Measurements from ENCODE around the gene GJB4.
A peak's percentile ranks its signal among the peaks of the same experiment; 100 is the strongest.

The GJB4 gene

DNA sequence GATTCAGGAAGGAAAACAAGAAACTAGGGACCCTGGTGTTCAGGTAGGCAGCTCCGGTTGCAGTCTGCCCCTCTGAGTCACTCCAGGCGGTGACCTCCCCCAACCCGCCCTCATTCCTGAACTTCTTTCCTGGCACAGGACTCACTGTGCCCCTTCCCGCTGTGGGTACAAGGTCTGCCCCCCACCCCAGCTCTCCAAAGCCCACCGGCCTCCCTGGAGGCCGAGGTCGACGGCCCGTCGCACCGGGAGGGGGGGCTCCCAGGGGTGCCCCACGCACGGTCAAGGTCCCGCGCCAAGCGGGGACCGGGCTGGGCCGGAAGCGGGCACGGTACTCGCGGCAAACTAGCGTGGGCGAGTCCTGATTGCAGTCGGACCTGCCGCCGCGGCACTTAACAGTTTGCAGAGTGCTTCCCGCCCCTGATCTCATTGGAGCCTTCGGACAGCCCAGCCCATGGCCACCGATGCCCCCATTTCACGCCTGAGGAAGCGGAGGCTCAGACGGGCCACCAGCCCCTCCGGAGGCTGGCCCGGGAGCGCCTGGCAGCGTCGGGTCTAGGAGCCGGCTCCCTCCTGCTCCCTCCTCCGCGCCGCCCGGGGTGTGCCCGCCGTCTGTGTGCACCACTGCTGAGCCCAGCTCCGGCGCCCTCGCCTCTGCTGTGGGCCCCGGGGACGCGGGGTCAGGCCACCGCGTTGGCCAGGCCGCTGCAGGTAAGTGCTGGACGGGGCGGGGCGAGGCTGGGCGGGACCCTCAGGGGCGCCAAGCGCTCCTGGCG is 21.7 kb downstream of the GJB4 start, which contains the start of gene GJB3:
TSS of gene GJB3 (plus strand) at position 144 of the 773 bp plus-strand sequence. CDS start 3,549 bp downstream, outside the sequence.
- no peak within 1 kb of the TSS for H3K4me3 ChIP-seq (replicated peaks; ENCODE audit: insufficient read depth, low read length)
- H3K27me3 ChIP-seq (ENCODE audit: insufficient read depth, poor library complexity, severe bottlenecking): peaks cover 22% of the 10 kb centered on the region
- no peak within 1 kb of the TSS for H3K27ac ChIP-seq (replicated peaks)
- TF ChIP-seq POLR2AphosphoS5 (IDR thresholded peaks at IDR 0.05; ENCODE audit: low read depth): no peak
- TF ChIP-seq, protein P1, sequence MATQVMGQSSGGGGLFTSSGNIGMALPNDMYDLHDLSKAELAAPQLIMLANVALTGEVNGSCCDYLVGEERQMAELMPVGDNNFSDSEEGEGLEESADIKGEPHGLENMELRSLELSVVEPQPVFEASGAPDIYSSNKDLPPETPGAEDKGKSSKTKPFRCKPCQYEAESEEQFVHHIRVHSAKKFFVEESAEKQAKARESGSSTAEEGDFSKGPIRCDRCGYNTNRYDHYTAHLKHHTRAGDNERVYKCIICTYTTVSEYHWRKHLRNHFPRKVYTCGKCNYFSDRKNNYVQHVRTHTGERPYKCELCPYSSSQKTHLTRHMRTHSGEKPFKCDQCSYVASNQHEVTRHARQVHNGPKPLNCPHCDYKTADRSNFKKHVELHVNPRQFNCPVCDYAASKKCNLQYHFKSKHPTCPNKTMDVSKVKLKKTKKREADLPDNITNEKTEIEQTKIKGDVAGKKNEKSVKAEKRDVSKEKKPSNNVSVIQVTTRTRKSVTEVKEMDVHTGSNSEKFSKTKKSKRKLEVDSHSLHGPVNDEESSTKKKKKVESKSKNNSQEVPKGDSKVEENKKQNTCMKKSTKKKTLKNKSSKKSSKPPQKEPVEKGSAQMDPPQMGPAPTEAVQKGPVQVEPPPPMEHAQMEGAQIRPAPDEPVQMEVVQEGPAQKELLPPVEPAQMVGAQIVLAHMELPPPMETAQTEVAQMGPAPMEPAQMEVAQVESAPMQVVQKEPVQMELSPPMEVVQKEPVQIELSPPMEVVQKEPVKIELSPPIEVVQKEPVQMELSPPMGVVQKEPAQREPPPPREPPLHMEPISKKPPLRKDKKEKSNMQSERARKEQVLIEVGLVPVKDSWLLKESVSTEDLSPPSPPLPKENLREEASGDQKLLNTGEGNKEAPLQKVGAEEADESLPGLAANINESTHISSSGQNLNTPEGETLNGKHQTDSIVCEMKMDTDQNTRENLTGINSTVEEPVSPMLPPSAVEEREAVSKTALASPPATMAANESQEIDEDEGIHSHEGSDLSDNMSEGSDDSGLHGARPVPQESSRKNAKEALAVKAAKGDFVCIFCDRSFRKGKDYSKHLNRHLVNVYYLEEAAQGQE (IDR thresholded peaks at IDR 0.05; ENCODE audit: insufficient replicate concordance, low read depth): no peak
- TF ChIP-seq GABPA (IDR thresholded peaks at IDR 0.05; ENCODE audit: low read depth): no peak
- TF ChIP-seq, protein P2, sequence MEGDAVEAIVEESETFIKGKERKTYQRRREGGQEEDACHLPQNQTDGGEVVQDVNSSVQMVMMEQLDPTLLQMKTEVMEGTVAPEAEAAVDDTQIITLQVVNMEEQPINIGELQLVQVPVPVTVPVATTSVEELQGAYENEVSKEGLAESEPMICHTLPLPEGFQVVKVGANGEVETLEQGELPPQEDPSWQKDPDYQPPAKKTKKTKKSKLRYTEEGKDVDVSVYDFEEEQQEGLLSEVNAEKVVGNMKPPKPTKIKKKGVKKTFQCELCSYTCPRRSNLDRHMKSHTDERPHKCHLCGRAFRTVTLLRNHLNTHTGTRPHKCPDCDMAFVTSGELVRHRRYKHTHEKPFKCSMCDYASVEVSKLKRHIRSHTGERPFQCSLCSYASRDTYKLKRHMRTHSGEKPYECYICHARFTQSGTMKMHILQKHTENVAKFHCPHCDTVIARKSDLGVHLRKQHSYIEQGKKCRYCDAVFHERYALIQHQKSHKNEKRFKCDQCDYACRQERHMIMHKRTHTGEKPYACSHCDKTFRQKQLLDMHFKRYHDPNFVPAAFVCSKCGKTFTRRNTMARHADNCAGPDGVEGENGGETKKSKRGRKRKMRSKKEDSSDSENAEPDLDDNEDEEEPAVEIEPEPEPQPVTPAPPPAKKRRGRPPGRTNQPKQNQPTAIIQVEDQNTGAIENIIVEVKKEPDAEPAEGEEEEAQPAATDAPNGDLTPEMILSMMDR (IDR thresholded peaks at IDR 0.05; ENCODE audit: insufficient read depth, low read length): no peak
- TF ChIP-seq SPI1 (IDR thresholded peaks at IDR 0.05; ENCODE audit: borderline replicate concordance, low read depth): no peak
- no peak for DNase-seq (ENCODE audit: low read depth in 1 of 2, low spot score in 1 of 2)

DNA sequence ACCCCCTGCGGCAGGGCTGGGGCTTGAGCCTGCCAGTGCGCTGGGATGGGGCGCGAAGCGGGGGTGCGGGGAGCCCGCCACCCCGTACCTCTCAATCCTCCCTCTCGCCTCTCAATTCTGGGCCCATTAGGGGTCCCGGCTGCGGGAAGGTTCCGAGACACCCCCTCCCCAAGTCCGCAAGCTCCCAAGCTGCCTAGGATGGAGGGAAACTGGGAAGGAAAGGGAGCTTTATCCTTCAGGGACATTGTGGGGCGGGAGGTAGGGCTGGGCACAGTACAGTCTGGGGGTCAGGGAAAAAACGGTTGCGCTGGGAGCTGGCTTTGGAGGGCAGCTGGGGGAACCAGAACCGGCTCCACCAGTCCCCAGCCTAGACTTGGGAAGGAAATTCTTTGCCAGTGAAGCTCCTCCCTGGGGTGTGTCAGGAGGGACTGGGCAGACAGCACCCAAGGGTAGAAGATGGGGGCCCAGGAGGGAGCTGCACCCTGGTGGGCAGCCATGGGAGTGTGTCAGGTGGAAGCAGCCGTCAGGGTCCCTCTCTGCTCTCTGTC is 22.4 kb downstream of the GJB4 start:
- Histone ChIP-seq H3K27me3 (ENCODE audit: insufficient read depth, poor library complexity, severe bottlenecking) (peaks cover 22% of the 10 kb centered on the region), H3K4me3 (replicated peaks; ENCODE audit: insufficient read depth, low read length) (no peak overlapping the region), H3K27ac (replicated peaks) (no peak overlapping the region)
- TF ChIP-seq, protein P2 (IDR thresholded peaks at IDR 0.05; ENCODE audit: insufficient read depth, low read length): no peak
- no peak for TF ChIP-seq SPI1 (IDR thresholded peaks at IDR 0.05; ENCODE audit: borderline replicate concordance, low read depth)
- no peak for TF ChIP-seq POLR2AphosphoS5 (IDR thresholded peaks at IDR 0.05; ENCODE audit: low read depth)
- TF ChIP-seq, protein P1 (IDR thresholded peaks at IDR 0.05; ENCODE audit: insufficient replicate concordance, low read depth): no peak
- no peak for TF ChIP-seq GABPA (IDR thresholded peaks at IDR 0.05; ENCODE audit: low read depth)
- no peak for DNase-seq (ENCODE audit: low read depth in 1 of 2, low spot score in 1 of 2)

DNA sequence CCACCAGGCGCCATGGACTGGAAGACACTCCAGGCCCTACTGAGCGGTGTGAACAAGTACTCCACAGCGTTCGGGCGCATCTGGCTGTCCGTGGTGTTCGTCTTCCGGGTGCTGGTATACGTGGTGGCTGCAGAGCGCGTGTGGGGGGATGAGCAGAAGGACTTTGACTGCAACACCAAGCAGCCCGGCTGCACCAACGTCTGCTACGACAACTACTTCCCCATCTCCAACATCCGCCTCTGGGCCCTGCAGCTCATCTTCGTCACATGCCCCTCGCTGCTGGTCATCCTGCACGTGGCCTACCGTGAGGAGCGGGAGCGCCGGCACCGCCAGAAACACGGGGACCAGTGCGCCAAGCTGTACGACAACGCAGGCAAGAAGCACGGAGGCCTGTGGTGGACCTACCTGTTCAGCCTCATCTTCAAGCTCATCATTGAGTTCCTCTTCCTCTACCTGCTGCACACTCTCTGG is 25.2 kb downstream of the GJB4 start:
- H3K27me3 ChIP-seq (ENCODE audit: insufficient read depth, poor library complexity, severe bottlenecking): peaks cover 22% of the 10 kb centered on the region
- H3K27ac ChIP-seq (replicated peaks): no peak overlapping the region
- TF ChIP-seq, protein P1 (IDR thresholded peaks at IDR 0.05; ENCODE audit: insufficient replicate concordance, low read depth): no peak
- TF ChIP-seq GABPA (IDR thresholded peaks at IDR 0.05; ENCODE audit: low read depth) (no peak), SPI1 (IDR thresholded peaks at IDR 0.05; ENCODE audit: borderline replicate concordance, low read depth) (no peak), POLR2AphosphoS5 (IDR thresholded peaks at IDR 0.05; ENCODE audit: low read depth) (no peak)
- TF ChIP-seq, protein P2 (IDR thresholded peaks at IDR 0.05; ENCODE audit: insufficient read depth, low read length): no peak
- peak; percentile 71 to 84 for DNase-seq (ENCODE audit: low read depth in 1 of 2, low spot score in 1 of 2)
- no peak overlapping the region for H3K4me3 ChIP-seq (replicated peaks; ENCODE audit: insufficient read depth, low read length)
